Testis (tissue), 2 donors: ENCODE data around the gene MFSD12.

Experiments
- CTCF ChIP-seq, 3 experiments: fragments of 450-650 bp in 2 of 3; fragments of 200-600 bp in 1 of 3; sonication (generic) in 1 of 3; IDR thresholded peaks; one replicate each; pipeline ENCODE4 v1.5.1; 2016 to 2019; ENCODE audit warnings: antibody characterized with exemption in 3 of 3, mild to moderate bottlenecking in 2 of 3, moderate library complexity in 1 of 3
- POLR2A ChIP-seq: fragments of 450-650 bp; IDR thresholded peaks from one replicate; pipeline ENCODE4 v1.6.1; 2017; ENCODE audit warnings: antibody characterized with exemption, mild to moderate bottlenecking, moderate library complexity

GRCh38 chr19:3530389-3530788 is 27.0 kb downstream of the MFSD12 start:
- TF ChIP-seq CTCF (IDR thresholded peaks at IDR 0.05) = no peak
- no peak for TF ChIP-seq POLR2A
